ENCODE data around the gene C19orf81. TPM values are rescaled to one million over a fixed set of nuclear protein-coding genes. Genes with fewer than 3 reads are reported as not detected.
A peak's percentile ranks its signal among the peaks of the same experiment; 100 is the strongest.

The C19orf81 gene
- total RNA-seq, 4 donors from 2014 or later, result not detected

DNA sequence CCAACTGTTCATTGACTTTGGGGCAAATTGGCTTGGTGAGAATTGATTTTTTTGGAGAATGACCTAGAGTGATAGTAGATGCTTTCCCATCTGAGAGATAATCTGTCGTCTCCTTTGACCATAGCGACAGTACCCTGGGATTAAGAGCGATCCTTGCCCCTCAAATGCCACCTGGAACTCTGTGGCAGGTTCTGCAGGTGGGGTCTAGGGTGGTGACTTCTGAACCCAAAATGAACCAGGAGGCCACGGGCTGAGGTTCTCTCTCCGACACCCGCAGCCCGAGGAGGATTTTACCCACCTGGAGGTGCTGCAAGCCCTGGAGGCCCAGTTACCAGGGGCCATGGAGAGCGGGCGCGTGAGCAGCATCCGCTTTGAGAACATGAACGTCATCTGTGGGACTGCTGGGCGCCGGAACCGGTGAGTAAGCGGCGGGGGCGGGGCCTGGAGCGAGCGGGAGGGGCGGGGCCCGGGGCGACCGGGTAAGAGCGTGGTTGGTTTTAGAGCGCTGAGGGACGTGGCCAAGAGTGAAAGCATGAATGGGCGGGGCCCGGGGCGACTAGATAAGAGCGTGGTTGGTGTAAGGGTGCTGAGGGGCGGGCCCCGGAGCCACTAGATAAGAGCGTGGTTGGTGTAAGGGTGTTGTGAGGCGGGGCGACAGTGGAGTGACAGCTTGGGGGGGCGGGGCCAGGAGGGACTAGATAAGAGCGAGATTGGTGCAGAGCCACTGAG, 8.6 kb downstream of the C19orf81 start:
- Histone ChIP-seq H3K4me1 (peaks cover 0 to 18% (median 3%) of the 10 kb centered on the region in 4 donors), H3K4me3 (peak overlapping the region in 1 of 4 donors; percentile 41)
- WGBS, 2 donors, result 3 to 4% methylated on average over 25 to 38 of the region's 38 CpGs

GRCh38 chr19:50658441-50659317, 9.4 kb downstream of the C19orf81 start:
- H3K4me3 ChIP-seq, result peak overlapping the region in 1 of 4 donors; percentile 41
- DNase-seq (ENCODE audit: low spot score in 2 of 2), result peak in 1 of 2 donors; percentile 16
- peaks cover 0 to 21% (median 0%) of the 10 kb centered on the region in 4 donors for H3K9me3 ChIP-seq
- 4% methylated on average over 38 to 44 of the region's 67 CpGs for WGBS, 2 donors
- peaks cover 0 to 18% (median 3%) of the 10 kb centered on the region in 4 donors for H3K4me1 ChIP-seq
- TF ChIP-seq, protein P1, sequence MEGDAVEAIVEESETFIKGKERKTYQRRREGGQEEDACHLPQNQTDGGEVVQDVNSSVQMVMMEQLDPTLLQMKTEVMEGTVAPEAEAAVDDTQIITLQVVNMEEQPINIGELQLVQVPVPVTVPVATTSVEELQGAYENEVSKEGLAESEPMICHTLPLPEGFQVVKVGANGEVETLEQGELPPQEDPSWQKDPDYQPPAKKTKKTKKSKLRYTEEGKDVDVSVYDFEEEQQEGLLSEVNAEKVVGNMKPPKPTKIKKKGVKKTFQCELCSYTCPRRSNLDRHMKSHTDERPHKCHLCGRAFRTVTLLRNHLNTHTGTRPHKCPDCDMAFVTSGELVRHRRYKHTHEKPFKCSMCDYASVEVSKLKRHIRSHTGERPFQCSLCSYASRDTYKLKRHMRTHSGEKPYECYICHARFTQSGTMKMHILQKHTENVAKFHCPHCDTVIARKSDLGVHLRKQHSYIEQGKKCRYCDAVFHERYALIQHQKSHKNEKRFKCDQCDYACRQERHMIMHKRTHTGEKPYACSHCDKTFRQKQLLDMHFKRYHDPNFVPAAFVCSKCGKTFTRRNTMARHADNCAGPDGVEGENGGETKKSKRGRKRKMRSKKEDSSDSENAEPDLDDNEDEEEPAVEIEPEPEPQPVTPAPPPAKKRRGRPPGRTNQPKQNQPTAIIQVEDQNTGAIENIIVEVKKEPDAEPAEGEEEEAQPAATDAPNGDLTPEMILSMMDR (IDR thresholded peaks at IDR 0.05), result no peak
- TF ChIP-seq EP300 (IDR thresholded peaks at IDR 0.05) (no peak), POLR2A (IDR thresholded peaks at IDR 0.05) (peak in 1 of 2 donors; percentile 6)
- no peaks in the 10 kb centered on the region for H3K36me3 ChIP-seq
- H3K27ac ChIP-seq, result peak overlapping the region in 2 of 4 donors; percentile 36 to 61
- H3K27me3 ChIP-seq, result peaks cover 0 to 74% of the 10 kb centered on the region in 2 donors

More for the DNA sequence above, 8.6 kb downstream of the C19orf81 start:
- DNase-seq (ENCODE audit: low spot score in 2 of 2), result peak; percentile 46 to 62
- TF ChIP-seq POLR2A (IDR thresholded peaks at IDR 0.05) (no peak), EP300 (IDR thresholded peaks at IDR 0.05) (no peak)
- TF ChIP-seq, protein P1 (IDR thresholded peaks at IDR 0.05), result no peak
- H3K9me3 ChIP-seq, result peaks cover 0 to 21% (median 0%) of the 10 kb centered on the region in 4 donors
- H3K27me3 ChIP-seq, result peaks cover 0 to 70% of the 10 kb centered on the region in 2 donors
- H3K36me3 ChIP-seq, result no peaks in the 10 kb centered on the region
- no peak overlapping the region for H3K27ac ChIP-seq

- no peak overlapping the region for H3K27ac ChIP-seq
- DNase-seq (ENCODE audit: low spot score in 2 of 2), result no peak
- no peaks in the 10 kb centered on the region for H3K36me3 ChIP-seq
- peaks cover 0 to 18% (median 3%) of the 10 kb centered on the region in 4 donors for H3K4me1 ChIP-seq
- H3K4me3 ChIP-seq, result peak overlapping the region in 1 of 4 donors; percentile 41
- TF ChIP-seq EP300 (IDR thresholded peaks at IDR 0.05) (no peak), POLR2A (IDR thresholded peaks at IDR 0.05) (no peak)
- TF ChIP-seq, protein P1 (IDR thresholded peaks at IDR 0.05), result no peak
- H3K9me3 ChIP-seq, result peaks cover 0 to 19% (median 0%) of the 10 kb centered on the region in 4 donors
- 2% methylated on average over 32 of the region's 37 CpGs for WGBS, 2 donors
- H3K27me3 ChIP-seq, result peaks cover 0 to 79% of the 10 kb centered on the region in 2 donors
Observed at GRCh38 chr19:50659318-50660087, 10.3 kb downstream of the C19orf81 start.

- Histone ChIP-seq H3K27me3 (peaks cover 0 to 85% of the 10 kb centered on the region in 2 donors), H3K9me3 (peaks cover 0 to 17% (median 0%) of the 10 kb centered on the region in 4 donors), H3K27ac (no peak overlapping the region), H3K36me3 (no peaks in the 10 kb centered on the region), H3K4me1 (peaks cover 0 to 18% (median 3%) of the 10 kb centered on the region in 4 donors), H3K4me3 (no peak overlapping the region)
- WGBS, 2 donors, result 22 to 25% methylated on average over 6 of the region's 6 CpGs
- DNase-seq (ENCODE audit: low spot score in 2 of 2), result no peak
- no peak for TF ChIP-seq POLR2A (IDR thresholded peaks at IDR 0.05)
- TF ChIP-seq, protein P1 (IDR thresholded peaks at IDR 0.05), result no peak
- TF ChIP-seq EP300 (IDR thresholded peaks at IDR 0.05), result no peak
Observed at GRCh38 chr19:50660088-50660366, 10.8 kb downstream of the C19orf81 start.
